NCI-H82 (cell line): ENCODE data around the gene CACNA1G.
A peak's percentile ranks its signal among the peaks of the same experiment; 100 is the strongest.

ENCODE experiments used
- DNase-seq: peaks from one replicate; lab custom pipeline; 2025; lab: John Stamatoyannopoulos, UW

Gene CACNA1G

GRCh38 chr17:50548831-50549230 is 11.7 kb upstream of the CACNA1G start:
- no peak for DNase-seq

- DNase-seq = no peak
These were observed 11.1 kb upstream of the CACNA1G start for GRCh38 chr17:50549256-50549941.

- DNase-seq = no peak
These were observed 10.5 kb upstream of the CACNA1G start for GRCh38 chr17:50549969-50550368.

GRCh38 chr17:50550661-50551432 is 9.7 kb upstream of the CACNA1G start:
- DNase-seq = peak; percentile 95

- DNase-seq = no peak
These were observed 9.1 kb upstream of the CACNA1G start for GRCh38 chr17:50551433-50551815.

GRCh38 chr17:50551884-50552283 is 8.6 kb upstream of the CACNA1G start:
- no peak for DNase-seq

GRCh38 chr17:50554201-50554600 is 6.3 kb upstream of the CACNA1G start:
- DNase-seq = no peak

GRCh38 chr17:50556803-50557202 is 3.7 kb upstream of the CACNA1G start:
- peak; percentile 83 for DNase-seq

GRCh38 chr17:50557630-50558029 is 2.9 kb upstream of the CACNA1G start:
- peak; percentile 99 for DNase-seq

GRCh38 chr17:50558091-50558490 is 2.4 kb upstream of the CACNA1G start:
- DNase-seq = peak; percentile 96

GRCh38 chr17:50558581-50558940 is 2.0 kb upstream of the CACNA1G start:
- DNase-seq = no peak

GRCh38 chr17:50558941-50559614 is 1.4 kb upstream of the CACNA1G start:
- peak; percentile 84 for DNase-seq

- peak; percentile 99 for DNase-seq
These were observed 786 bp upstream of the CACNA1G start for GRCh38 chr17:50559674-50560184.

GRCh38 chr17:50560931-50561745 is 623 bp downstream of the CACNA1G start:
- DNase-seq = peak; percentile 32

GRCh38 chr17:50561746-50562141 is 1.2 kb downstream of the CACNA1G start:
- no peak for DNase-seq

GRCh38 chr17:50562242-50563091 is 2.0 kb downstream of the CACNA1G start:
- DNase-seq = peak; percentile 51

GRCh38 chr17:50563092-50563511 is 2.6 kb downstream of the CACNA1G start:
- peak; percentile 56 for DNase-seq

- DNase-seq = peak; percentile 61
These were observed 4.4 kb downstream of the CACNA1G start for GRCh38 chr17:50564916-50565315.

GRCh38 chr17:50565402-50566350 is 5.2 kb downstream of the CACNA1G start:
- peak; percentile 88 for DNase-seq

GRCh38 chr17:50566886-50567285 is 6.4 kb downstream of the CACNA1G start:
- no peak for DNase-seq
